Measurements from ENCODE around the gene PRICKLE1.

Gene PRICKLE1

GRCh38 chr12:42630314-42630713, 40.8 kb upstream of the PRICKLE1 start:
- no peak for DNase-seq (ENCODE audit: low read depth in 2 of 2)
- TF ChIP-seq CTCF (IDR thresholded peaks at IDR 0.05; ENCODE audit: low read depth, low read length) = no peak
- H3K4me3 ChIP-seq (replicated peaks in 1 of 2; ENCODE audit: low read depth in 2 of 2, low read length in 2 of 2) = no peak overlapping the region

- TF ChIP-seq CTCF (IDR thresholded peaks at IDR 0.05; ENCODE audit: low read depth, low read length) = no peak
- DNase-seq (ENCODE audit: low read depth in 2 of 2) = no peak
- no peak overlapping the region for H3K4me3 ChIP-seq (replicated peaks in 1 of 2; ENCODE audit: low read depth in 2 of 2, low read length in 2 of 2)
These were observed 37.6 kb upstream of the PRICKLE1 start for GRCh38 chr12:42627151-42627550.

GRCh38 chr12:42625611-42626010, 36.1 kb upstream of the PRICKLE1 start:
- TF ChIP-seq CTCF (IDR thresholded peaks at IDR 0.05; ENCODE audit: low read depth, low read length) = no peak
- DNase-seq (ENCODE audit: low read depth in 2 of 2) = peak in 1 of 2 donors; percentile 14
- H3K4me3 ChIP-seq (replicated peaks in 1 of 2; ENCODE audit: low read depth in 2 of 2, low read length in 2 of 2) = no peak overlapping the region

GRCh38 chr12:42617622-42618021, 28.1 kb upstream of the PRICKLE1 start:
- DNase-seq (ENCODE audit: low read depth in 2 of 2) = peak; percentile 13 to 22
- TF ChIP-seq CTCF (IDR thresholded peaks at IDR 0.05; ENCODE audit: low read depth, low read length) = no peak
- H3K4me3 ChIP-seq (replicated peaks in 1 of 2; ENCODE audit: low read depth in 2 of 2, low read length in 2 of 2) = no peak overlapping the region

- no peak for DNase-seq (ENCODE audit: low read depth in 2 of 2)
- TF ChIP-seq CTCF (IDR thresholded peaks at IDR 0.05; ENCODE audit: low read depth, low read length) = no peak
- H3K4me3 ChIP-seq (replicated peaks in 1 of 2; ENCODE audit: low read depth in 2 of 2, low read length in 2 of 2) = no peak overlapping the region
These were observed 25.5 kb upstream of the PRICKLE1 start for GRCh38 chr12:42615006-42615405.

GRCh38 chr12:42612231-42612613, 22.7 kb upstream of the PRICKLE1 start:
- DNase-seq (ENCODE audit: low read depth in 2 of 2) = peak; percentile 21 to 52
- no peak overlapping the region for H3K4me3 ChIP-seq (replicated peaks in 1 of 2; ENCODE audit: low read depth in 2 of 2, low read length in 2 of 2)
- TF ChIP-seq CTCF (IDR thresholded peaks at IDR 0.05; ENCODE audit: low read depth, low read length) = no peak

GRCh38 chr12:42611571-42612230, 22.2 kb upstream of the PRICKLE1 start:
- TF ChIP-seq CTCF (IDR thresholded peaks at IDR 0.05; ENCODE audit: low read depth, low read length) = no peak
- peak in 1 of 2 donors; percentile 4 for DNase-seq (ENCODE audit: low read depth in 2 of 2)
- H3K4me3 ChIP-seq (replicated peaks in 1 of 2; ENCODE audit: low read depth in 2 of 2, low read length in 2 of 2) = no peak overlapping the region
